Measurements from ENCODE around the gene PNMA6E. TPM values are rescaled to one million over a fixed set of nuclear protein-coding genes. Genes with fewer than 3 reads are reported as not detected.
A peak's percentile ranks its signal among the peaks of the same experiment; 100 is the strongest.

PNMA6E gene
- total and polyA plus RNA-seq, 9 of the 15 experiments (the other 6 are each of a cell fraction or from before 2014, with no cell fraction given), result 0.03 TPM; not detected in 8

- H3K9ac ChIP-seq (ENCODE audit: insufficient read depth in 1 of 2, low read depth in 2 of 2, low read length in 2 of 2), result no peak overlapping the region
- H2AFZ ChIP-seq (ENCODE audit: low read depth, low read length), result peak overlapping the region; percentile 85
- no peaks in the 10 kb centered on the region for H3K36me3 ChIP-seq (ENCODE audit: control insufficient read depth, insufficient read depth, low read length)
- FAIRE-seq (no peak), DNase-seq (ENCODE audit: extremely low read depth in 1 of 4, low spot score in 3 of 4) (peak in 1 of 4 experiments; percentile 18), ATAC-seq (peak; percentile 61; the same call in 2 of the 3 replicates)
- ChIA-PET POLR2A (no interaction called here), CTCF (ENCODE audit: low intra/inter-chr PET ratio) (no interaction called here)
- H3K4me1 ChIP-seq (replicated peaks in 1 of 2; ENCODE audit: control insufficient read depth in 2 of 2, insufficient read depth in 2 of 2, low read length in 2 of 2), result peaks cover 4 to 10% of the 10 kb centered on the region in 2 experiments; a peak in 4 of 5 replicates
- TF ChIP-seq FOXA3 (CRISPR knock-in tag; conservative IDR thresholded peaks at IDR 0.05 in 1 of 2, IDR thresholded peaks at IDR 0.05 in 1 of 2) (no peak), ZNF57 (CRISPR knock-in tag; IDR thresholded peaks at IDR 0.05) (no peak), HDAC1 (IDR thresholded peaks at IDR 0.05) (no peak), CTCF (IDR thresholded peaks at IDR 0.05 in 2 of 3, conservative IDR thresholded peaks at IDR 0.05 in 1 of 3; ENCODE audit: insufficient read depth in 2 of 3, low read depth in 1 of 3, low read length in 3 of 3) (peak in 2 of 3 experiments; percentile 34 to 39; a peak in 4 of 6 replicates), PCBP2 (IDR thresholded peaks at IDR 0.05; ENCODE audit: low read depth, low read length, poor library complexity, severe bottlenecking) (no peak), PRPF4 (IDR thresholded peaks at IDR 0.05; ENCODE audit: insufficient read depth, low read depth, low read length, poor library complexity, severe bottlenecking) (no peak), L3MBTL2 (IDR thresholded peaks at IDR 0.05) (0 out of 2 replicates have a peak, but pooled peaks have one; percentile 22), RAD21 (CRISPR knock-in tag; conservative IDR thresholded peaks at IDR 0.05 in 1 of 2, IDR thresholded peaks at IDR 0.05 in 1 of 2) (peak in 1 of 2 experiments; percentile 26; a peak in 1 of 4 replicates)
- TF ChIP-seq, protein P1, sequence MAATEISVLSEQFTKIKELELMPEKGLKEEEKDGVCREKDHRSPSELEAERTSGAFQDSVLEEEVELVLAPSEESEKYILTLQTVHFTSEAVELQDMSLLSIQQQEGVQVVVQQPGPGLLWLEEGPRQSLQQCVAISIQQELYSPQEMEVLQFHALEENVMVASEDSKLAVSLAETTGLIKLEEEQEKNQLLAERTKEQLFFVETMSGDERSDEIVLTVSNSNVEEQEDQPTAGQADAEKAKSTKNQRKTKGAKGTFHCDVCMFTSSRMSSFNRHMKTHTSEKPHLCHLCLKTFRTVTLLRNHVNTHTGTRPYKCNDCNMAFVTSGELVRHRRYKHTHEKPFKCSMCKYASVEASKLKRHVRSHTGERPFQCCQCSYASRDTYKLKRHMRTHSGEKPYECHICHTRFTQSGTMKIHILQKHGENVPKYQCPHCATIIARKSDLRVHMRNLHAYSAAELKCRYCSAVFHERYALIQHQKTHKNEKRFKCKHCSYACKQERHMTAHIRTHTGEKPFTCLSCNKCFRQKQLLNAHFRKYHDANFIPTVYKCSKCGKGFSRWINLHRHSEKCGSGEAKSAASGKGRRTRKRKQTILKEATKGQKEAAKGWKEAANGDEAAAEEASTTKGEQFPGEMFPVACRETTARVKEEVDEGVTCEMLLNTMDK (IDR thresholded peaks at IDR 0.05; ENCODE audit: borderline replicate concordance, insufficient read depth, low read depth, low read length, poor library complexity, severe bottlenecking), result peak; percentile 33
- no peak overlapping the region; the same call in 1 of the 2 replicates for H3K4me2 ChIP-seq (ENCODE audit: insufficient read depth, low read length)
- intact Hi-C loops (cut with micrococcal nuclease) (no loop called here), in situ Hi-C loops (cut with MboI) (no loop called here)
- H4K20me1 ChIP-seq (replicated peaks; ENCODE audit: control insufficient read depth, insufficient read depth, low read length), result no peaks in the 10 kb centered on the region
- H3K9me3 ChIP-seq (replicated peaks; ENCODE audit: control insufficient read depth, insufficient read depth, low read depth, low read length), result no peaks in the 10 kb centered on the region
- WGBS (ENCODE audit: insufficient coverage, low coverage, missing lambda C conversion rate), result 12% methylated on average over 7 of the region's 7 CpGs
- BruUV-seq (replicated peaks), result no TSS peak
- H3K27ac ChIP-seq (ENCODE audit: extremely low read depth, low read depth, low read length), result no peak overlapping the region
- no peaks in the 10 kb centered on the region for H3K9me1 ChIP-seq (ENCODE audit: control insufficient read depth, insufficient read depth, low read length)
- H3K27me3 ChIP-seq (ENCODE audit: control insufficient read depth in 2 of 2, insufficient read depth in 2 of 2, low read length in 2 of 2), result no peaks in the 10 kb centered on the region
- no peaks in the 10 kb centered on the region for H3K79me2 ChIP-seq (ENCODE audit: control insufficient read depth, insufficient read depth, low read length)
- H3K4me3 ChIP-seq, result no peak overlapping the region
These were observed 26.7 kb downstream of the PNMA6E start for GRCh38 chrX:153374426-153374825.

All from K562 (cell line).